Measurements from ENCODE around the gene ATG12. TPM values are rescaled to one million over a fixed set of nuclear protein-coding genes. Genes with fewer than 3 reads are reported as not detected.
"Not testable (repeated sequence)": the region's sequence is repeated elsewhere in the genome, so short reads cannot be mapped to it uniquely, and the experiment has no call there.

The ATG12 gene
- total RNA-seq, 4 donors from 2014 or later = 36.5 to 73.0 (median 48.7) TPM

DNA sequence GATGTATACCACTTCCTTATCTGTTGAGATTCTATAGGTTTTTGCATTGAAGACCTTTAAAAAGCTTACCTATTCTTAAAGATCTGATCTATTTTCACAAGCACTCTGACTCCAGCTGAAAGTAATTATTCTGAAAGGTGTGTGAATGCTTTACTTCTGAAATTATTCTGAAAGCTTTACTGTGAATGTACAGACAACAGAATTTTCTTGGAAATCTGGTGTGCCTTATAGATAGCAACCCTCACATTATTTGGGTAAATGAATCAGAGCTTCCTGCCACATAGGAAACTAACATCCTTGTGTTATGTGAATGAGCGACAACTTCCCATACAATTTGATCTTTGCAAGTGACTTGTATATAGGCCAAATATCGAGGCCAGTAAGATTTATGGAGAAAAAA, 31.4 kb downstream of the ATG12 start:
- peaks cover 18% of the 10 kb centered on the region for H3K27me3 ChIP-seq
- ATAC-seq = no peak

DNA sequence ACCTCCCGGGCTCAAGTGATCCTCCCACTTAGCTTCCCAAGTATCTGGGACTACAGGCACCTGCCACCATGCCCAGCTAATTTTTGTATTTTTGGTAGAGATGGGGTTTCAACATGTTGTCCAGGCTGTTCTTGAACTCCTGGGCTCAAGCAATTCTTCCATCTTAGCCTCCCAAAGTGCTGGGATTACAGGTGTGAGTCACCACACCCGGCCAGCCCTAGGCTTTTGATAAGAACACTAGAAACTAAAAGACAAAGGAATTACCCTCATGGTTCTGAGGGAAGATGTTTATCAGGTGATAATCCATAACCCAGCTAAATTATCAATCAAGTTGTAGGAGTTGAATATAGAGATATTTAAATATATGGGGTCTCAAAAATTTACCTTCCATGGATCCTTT, 33.3 kb downstream of the ATG12 start:
- not testable (repeated sequence) for H3K27ac ChIP-seq, H3K27me3 ChIP-seq, H3K36me3 ChIP-seq, ATAC-seq, H3K4me3 ChIP-seq, H3K9me3 ChIP-seq, H3K4me1 ChIP-seq
- 100% methylated on average over 1 to 2 of the region's 2 CpGs for WGBS, 2 donors (ENCODE audit: low coverage in 1 of 2)

More for the DNA sequence above, 31.4 kb downstream of the ATG12 start:
- no peaks in the 10 kb centered on the region for H3K9me3 ChIP-seq
- 73 to 79% methylated on average over 2 of the region's 2 CpGs for whole genome bisulfite sequencing, 2 donors (ENCODE audit: low coverage in 1 of 2)
- no peak overlapping the region for H3K27ac ChIP-seq
- H3K36me3 ChIP-seq = no peaks in the 10 kb centered on the region
- H3K4me3 ChIP-seq = no peak overlapping the region
- H3K4me1 ChIP-seq = no peaks in the 10 kb centered on the region
- TF ChIP-seq POLR2A (IDR thresholded peaks at IDR 0.05) (no peak), POLR2AphosphoS5 (IDR thresholded peaks at IDR 0.05) (no peak)
- TF ChIP-seq, protein P1, sequence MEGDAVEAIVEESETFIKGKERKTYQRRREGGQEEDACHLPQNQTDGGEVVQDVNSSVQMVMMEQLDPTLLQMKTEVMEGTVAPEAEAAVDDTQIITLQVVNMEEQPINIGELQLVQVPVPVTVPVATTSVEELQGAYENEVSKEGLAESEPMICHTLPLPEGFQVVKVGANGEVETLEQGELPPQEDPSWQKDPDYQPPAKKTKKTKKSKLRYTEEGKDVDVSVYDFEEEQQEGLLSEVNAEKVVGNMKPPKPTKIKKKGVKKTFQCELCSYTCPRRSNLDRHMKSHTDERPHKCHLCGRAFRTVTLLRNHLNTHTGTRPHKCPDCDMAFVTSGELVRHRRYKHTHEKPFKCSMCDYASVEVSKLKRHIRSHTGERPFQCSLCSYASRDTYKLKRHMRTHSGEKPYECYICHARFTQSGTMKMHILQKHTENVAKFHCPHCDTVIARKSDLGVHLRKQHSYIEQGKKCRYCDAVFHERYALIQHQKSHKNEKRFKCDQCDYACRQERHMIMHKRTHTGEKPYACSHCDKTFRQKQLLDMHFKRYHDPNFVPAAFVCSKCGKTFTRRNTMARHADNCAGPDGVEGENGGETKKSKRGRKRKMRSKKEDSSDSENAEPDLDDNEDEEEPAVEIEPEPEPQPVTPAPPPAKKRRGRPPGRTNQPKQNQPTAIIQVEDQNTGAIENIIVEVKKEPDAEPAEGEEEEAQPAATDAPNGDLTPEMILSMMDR (IDR thresholded peaks at IDR 0.05) = no peak

DNA sequence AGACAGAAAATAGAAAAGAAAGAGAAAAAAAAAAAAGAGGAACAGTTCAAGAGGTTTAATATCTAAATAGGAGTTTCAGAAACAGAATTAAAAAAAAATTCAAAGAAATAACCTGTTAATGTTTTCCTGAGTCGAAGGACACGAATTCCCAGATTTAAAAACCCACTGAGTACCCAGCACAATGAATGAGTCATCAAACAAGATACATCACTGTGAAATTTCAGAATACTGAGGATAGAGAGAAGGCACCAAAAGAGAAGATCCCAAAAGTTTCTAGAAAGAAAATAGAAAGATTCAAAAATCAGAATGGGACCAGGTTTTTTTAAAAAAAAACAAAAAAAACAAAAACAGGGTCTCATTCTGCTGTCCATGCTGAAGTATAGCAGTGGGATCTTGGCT, 33.7 kb downstream of the ATG12 start:
- no peaks in the 10 kb centered on the region for H3K9me3 ChIP-seq
- H3K27ac ChIP-seq = no peak overlapping the region
- ATAC-seq = no peak
- WGBS, 2 donors (ENCODE audit: low coverage in 1 of 2) = 83 to 85% methylated on average over 2 of the region's 2 CpGs
- no peak for TF ChIP-seq EP300 (IDR thresholded peaks at IDR 0.05)
- no peaks in the 10 kb centered on the region for H3K36me3 ChIP-seq
- H3K4me3 ChIP-seq = no peak overlapping the region
- no peaks in the 10 kb centered on the region for H3K4me1 ChIP-seq
- peaks cover 4% of the 10 kb centered on the region for H3K27me3 ChIP-seq

DNA sequence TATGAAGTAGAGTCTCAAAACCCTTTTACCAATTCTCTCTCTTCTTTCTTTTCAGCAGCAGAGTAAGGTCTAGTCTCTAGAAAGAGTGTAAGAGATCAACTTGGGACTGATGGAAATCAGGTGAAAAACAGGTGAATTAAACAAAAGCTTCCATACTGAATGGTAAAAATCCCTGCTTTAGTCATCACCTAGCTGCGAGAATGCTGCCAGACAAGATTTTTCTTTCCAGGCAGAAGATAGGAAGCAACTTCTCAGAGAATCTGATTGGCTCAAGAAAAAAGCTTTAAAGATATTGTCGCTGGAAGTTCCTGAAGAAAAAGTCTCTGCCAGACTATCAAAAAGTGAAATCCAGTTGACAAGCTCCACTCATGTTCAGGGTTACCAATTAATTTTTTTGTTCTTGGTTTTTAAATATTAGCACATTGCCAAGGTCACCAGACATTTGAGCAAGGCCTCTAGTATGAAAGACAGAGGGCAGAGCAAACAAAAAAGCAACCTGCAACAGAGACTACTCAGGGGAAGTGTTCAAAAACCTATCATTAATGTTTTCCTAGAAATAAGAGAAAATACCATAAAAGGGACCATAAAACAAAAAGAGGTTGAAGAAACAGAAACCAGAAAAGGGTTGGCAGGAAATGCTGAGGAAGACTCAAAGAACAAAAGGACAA, 34.2 kb downstream of the ATG12 start:
- H3K9me3 ChIP-seq = no peaks in the 10 kb centered on the region
- H3K27ac ChIP-seq = no peak overlapping the region
- H3K36me3 ChIP-seq = no peaks in the 10 kb centered on the region
- H3K4me3 ChIP-seq = no peak overlapping the region
- WGBS, 2 donors (ENCODE audit: low coverage in 1 of 2) = 71 to 85% methylated on average over 2 of the region's 2 CpGs
- TF ChIP-seq, protein P1 (IDR thresholded peaks at IDR 0.05) = no peak
- TF ChIP-seq EP300 (IDR thresholded peaks at IDR 0.05) = no peak
- TF ChIP-seq POLR2AphosphoS5 (IDR thresholded peaks at IDR 0.05) = no peak
- TF ChIP-seq POLR2A (IDR thresholded peaks at IDR 0.05) = no peak
- no peaks in the 10 kb centered on the region for H3K27me3 ChIP-seq
- ATAC-seq = no peak
- H3K4me1 ChIP-seq = no peaks in the 10 kb centered on the region

DNA sequence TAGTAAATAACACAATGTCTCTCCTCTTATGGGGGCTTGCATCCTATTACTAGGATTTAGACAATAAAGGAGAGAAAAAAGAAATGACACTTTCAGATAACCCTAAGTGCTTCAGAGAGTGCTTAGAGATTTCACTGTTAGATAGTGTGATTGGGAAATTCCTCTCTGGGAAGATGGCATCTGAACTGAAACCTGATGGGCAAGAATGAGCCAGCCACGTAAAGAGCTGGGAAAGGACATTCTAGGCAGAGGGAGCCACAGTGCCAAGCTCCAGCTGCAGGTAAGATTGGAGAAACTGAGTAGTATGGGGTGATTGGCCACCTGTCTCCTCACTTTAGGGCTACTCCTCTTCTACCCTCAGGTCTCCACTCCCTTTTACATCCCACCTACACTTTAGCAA, 39.4 kb downstream of the ATG12 start:
- Histone ChIP-seq H3K4me1 (no peaks in the 10 kb centered on the region), H3K27me3 (no peaks in the 10 kb centered on the region), H3K36me3 (no peaks in the 10 kb centered on the region), H3K4me3 (no peak overlapping the region), H3K9me3 (no peaks in the 10 kb centered on the region), H3K27ac (no peak overlapping the region)
- TF ChIP-seq, protein P1 (IDR thresholded peaks at IDR 0.05) = no peak
- TF ChIP-seq EP300 (IDR thresholded peaks at IDR 0.05) = no peak
- TF ChIP-seq POLR2AphosphoS5 (IDR thresholded peaks at IDR 0.05) = no peak
- TF ChIP-seq POLR2A (IDR thresholded peaks at IDR 0.05) = no peak
- no peak for ATAC-seq
- 71 to 75% methylated on average over 1 of the region's 1 CpG for WGBS, 2 donors (ENCODE audit: low coverage in 1 of 2)

DNA sequence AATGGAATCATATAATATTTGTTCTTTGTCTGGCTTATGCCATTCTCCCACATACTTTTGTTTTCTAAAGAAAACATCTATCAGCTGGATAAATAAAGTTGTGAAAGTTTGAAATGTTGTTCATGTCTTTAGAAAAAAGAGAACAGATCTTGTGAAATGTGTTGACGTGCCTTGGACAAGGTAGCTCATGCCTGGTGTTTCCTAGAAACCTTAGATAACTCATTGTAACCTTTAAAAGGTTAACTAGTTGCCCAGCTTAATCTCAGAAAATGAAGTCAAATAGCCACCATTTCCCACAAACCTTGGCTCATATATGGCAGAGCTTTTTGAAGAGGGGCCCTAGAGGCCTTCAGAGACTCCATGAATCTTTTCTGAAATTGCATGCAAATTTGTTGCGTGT, 40.2 kb downstream of the ATG12 start:
- Histone ChIP-seq H3K27ac (no peak overlapping the region), H3K36me3 (no peaks in the 10 kb centered on the region), H3K9me3 (no peaks in the 10 kb centered on the region), H3K4me1 (no peaks in the 10 kb centered on the region), H3K4me3 (no peak overlapping the region), H3K27me3 (no peaks in the 10 kb centered on the region)
- WGBS, 2 donors (ENCODE audit: low coverage in 1 of 2) = 100% methylated on average over 2 of the region's 2 CpGs
- ATAC-seq = no peak
- no peak for TF ChIP-seq POLR2AphosphoS5 (IDR thresholded peaks at IDR 0.05)
- TF ChIP-seq EP300 (IDR thresholded peaks at IDR 0.05) = no peak
- no peak for TF ChIP-seq POLR2A (IDR thresholded peaks at IDR 0.05)
- TF ChIP-seq, protein P1 (IDR thresholded peaks at IDR 0.05) = no peak
